HEK293 (cell line): ENCODE measurements around the gene ZNF93.
"Not testable (repeated sequence)": the region's sequence is repeated elsewhere in the genome, so short reads cannot be mapped to it uniquely, and the experiment has no call there.

ENCODE experiments used
- ZNF175 ChIP-seq: fragments of 450-650 bp; formaldehyde crosslinking; IDR thresholded peaks from 2 replicates; pipeline ENCODE4 v1.5.1; 2016; ENCODE audit warnings: missing biosample characterization, missing genetic modification characterization
- ZNF24 ChIP-seq: fragments of 450-650 bp; formaldehyde crosslinking; IDR thresholded peaks from 2 replicates; pipeline ENCODE4 v1.5.1; 2016; ENCODE audit warnings: missing biosample characterization, missing genetic modification characterization
- ZNF792 ChIP-seq: fragments of 450-650 bp; formaldehyde crosslinking; IDR thresholded peaks from 2 replicates; pipeline ENCODE4 v1.5.1; 2016; ENCODE audit warnings: missing biosample characterization, missing genetic modification characterization

GRCh38 chr19:19959151-19959799, 58.5 kb downstream of the ZNF93 start:
- not testable (repeated sequence) for TF ChIP-seq ZNF175, ZNF792, ZNF24 (tag by site-specific recombination)
